GM23248 (cell line): ENCODE results near the gene IGFN1. TPM values are rescaled to one million over a fixed set of nuclear protein-coding genes. Genes with fewer than 3 reads are reported as not detected.

Experiments used
- DNase-seq: peaks from one replicate; pipeline ENCODE4 v3.0.0-alpha.2; 2015
- H2AFZ ChIP-seq: fragments of 200-600 bp; sonication (generic); 2 replicates; pipeline ENCODE4 v1.6.1; 2016; ENCODE audit warnings: antibody characterized with exemption
- H3F3A ChIP-seq: fragments of 200-600 bp; sonication (generic); 2 replicates; pipeline ENCODE4 v1.6.1; 2016; ENCODE audit warnings: mild to moderate bottlenecking, antibody characterized with exemption, mixed run types; ENCODE audit not compliant: insufficient read depth
- H3K27ac ChIP-seq: fragments of 200-600 bp; sonication (generic); 2 replicates; pipeline ENCODE4 v1.5.1; 2016; ENCODE audit warnings: mild to moderate bottlenecking
- H3K27me3 ChIP-seq: fragments of 200-600 bp; sonication (generic); replicated peaks from 2 replicates; pipeline ENCODE4 v1.6.1; 2016; ENCODE audit warnings: mild to moderate bottlenecking; ENCODE audit not compliant: insufficient read depth
- H3K36me3 ChIP-seq: fragments of 200-600 bp; sonication (generic); 2 replicates; pipeline ENCODE4 v1.6.1; 2016; ENCODE audit warnings: low read depth, mild to moderate bottlenecking
- H3K4me1 ChIP-seq: fragments of 200-600 bp; sonication (generic); 2 replicates; pipeline ENCODE4 v1.6.1; 2016; ENCODE audit warnings: mild to moderate bottlenecking; ENCODE audit not compliant: insufficient read depth
- H3K4me2 ChIP-seq: fragments of 200-600 bp; sonication (generic); one replicate; pipeline ENCODE4 v1.6.1; 2016; ENCODE audit warnings: mild to moderate bottlenecking; ENCODE audit not compliant: unreplicated experiment
- H3K4me3 ChIP-seq: fragments of 200-600 bp; sonication (generic); 2 replicates; pipeline ENCODE4 v1.5.1; 2016; ENCODE audit warnings: mild to moderate bottlenecking
- H3K79me2 ChIP-seq: fragments of 200-600 bp; sonication (generic); 2 replicates; pipeline ENCODE4 v1.6.1; 2016; ENCODE audit warnings: mild to moderate bottlenecking; ENCODE audit not compliant: insufficient read depth
- H3K9ac ChIP-seq: fragments of 200-600 bp; sonication (generic); 2 replicates; pipeline ENCODE4 v1.6.1; 2016; ENCODE audit warnings: mild to moderate bottlenecking
- H3K9me2 ChIP-seq: fragments of 200-600 bp; sonication (generic); 2 replicates; pipeline ENCODE4 v1.6.1; 2016; ENCODE audit warnings: mixed run types, mild to moderate bottlenecking, moderate library complexity; ENCODE audit not compliant: insufficient read depth
- H3K9me3 ChIP-seq: fragments of 200-600 bp; sonication (generic); one replicate; pipeline ENCODE4 v1.6.1; 2017; ENCODE audit warnings: low read depth
- H4K20me1 ChIP-seq: fragments of 200-600 bp; sonication (generic); 2 replicates; pipeline ENCODE4 v1.6.0; 2016; ENCODE audit not compliant: insufficient read depth
- EZH2 ChIP-seq: fragments of 200-600 bp; sonication (generic); IDR thresholded peaks from 2 replicates; pipeline ENCODE4 v1.6.1; 2018; ENCODE audit warnings: antibody characterized with exemption, mild to moderate bottlenecking; ENCODE audit not compliant: insufficient read depth, poor library complexity, severe bottlenecking
- EZH2phosphoT487 ChIP-seq: fragments of 200-600 bp; sonication (generic); IDR thresholded peaks from 2 replicates; pipeline ENCODE4 v1.6.1; 2018; ENCODE audit warnings: antibody characterized with exemption, moderate library complexity, mild to moderate bottlenecking, low read depth; ENCODE audit not compliant: insufficient read depth
- WGBS, 2 experiments: methylation state at CpG; one replicate each; pipeline ENCODE4 v1.1.6; 2015 to 2017; ENCODE audit warnings: low lambda C conversion rate in 2 of 2, low coverage in 1 of 2; ENCODE audit errors: missing lambda C conversion rate in 2 of 2; 5-methylcytosine and 5-hydroxymethylcytosine counted together
- in situ Hi-C: fragments of 300-500 bp; cut with MboI; formaldehyde crosslinking; loops from 2 replicates; pipeline ENCODE4 v1.15.0; 2020
- polyA plus RNA-seq: library from polyadenylated mRNA; unstranded; fragments of >200 nt; fragmentation: Nextera tagmentation; extraction: Ambion mirVana; gene quantifications from 2 replicates; pipeline ENCODE4 v1.2.1, GENCODE V29; 2016
- total RNA-seq: library from RNA; depleted of rRNA; stranded (reverse); fragments of >200 nt; shearing (Covaris generic); gene quantifications from 2 replicates; pipeline ENCODE4 v1.2.3, GENCODE V29; 2014; rRNA removed

Gene IGFN1
- total and polyA plus RNA-seq, 2 experiments from 2014 or later: not detected

- no peak for DNase-seq
Observed at GRCh38 chr1:201272799-201273198, 82.2 kb downstream of the IGFN1 start.

GRCh38 chr1:201274616-201275252 is 84.1 kb downstream of the IGFN1 start:
- H4K20me1 ChIP-seq: no peaks in the 10 kb centered on the region
- in situ Hi-C loops: no loop called here
- H3K9me3 ChIP-seq: no peaks in the 10 kb centered on the region
- 93% methylated on average over 12 of the region's 12 CpGs for whole genome bisulfite sequencing, 2 experiments
- TF ChIP-seq EZH2: no peak
- no peak for TF ChIP-seq EZH2phosphoT487
- H3K27me3 ChIP-seq: no peaks in the 10 kb centered on the region
- H3K4me1 ChIP-seq: peaks cover 21% of the 10 kb centered on the region
- peaks cover 15% of the 10 kb centered on the region; the same call in 1 of the 2 replicates for H3F3A ChIP-seq
- no peaks in the 10 kb centered on the region for H3K36me3 ChIP-seq
- peak; percentile 20 for DNase-seq
- no peaks in the 10 kb centered on the region for H3K9me2 ChIP-seq
- no peaks in the 10 kb centered on the region for H3K79me2 ChIP-seq
- no peak overlapping the region for H2AFZ ChIP-seq
- peak overlapping the region; percentile 59 for H3K27ac ChIP-seq
- no peak overlapping the region for H3K4me3 ChIP-seq
- peak overlapping the region; percentile 52; the same call in 1 of the 2 replicates for H3K9ac ChIP-seq
- H3K4me2 ChIP-seq: no peak overlapping the region

More at GRCh38 chr1:201272799-201273198, 82.2 kb downstream of the IGFN1 start:
- Histone ChIP-seq H3K9ac (no peak overlapping the region), H3K4me3 (no peak overlapping the region), H4K20me1 (no peaks in the 10 kb centered on the region), H3K9me3 (no peaks in the 10 kb centered on the region), H3K27me3 (no peaks in the 10 kb centered on the region), H3F3A (peaks cover 24% of the 10 kb centered on the region), H3K79me2 (no peaks in the 10 kb centered on the region), H2AFZ (no peak overlapping the region), H3K27ac (no peak overlapping the region), H3K36me3 (no peaks in the 10 kb centered on the region), H3K4me2 (no peak overlapping the region), H3K4me1 (peaks cover 28% of the 10 kb centered on the region), H3K9me2 (no peaks in the 10 kb centered on the region)
- WGBS, 2 experiments: 83 to 87% methylated on average over 10 of the region's 10 CpGs
- in situ Hi-C loops: no loop called here
- no peak for TF ChIP-seq EZH2
- TF ChIP-seq EZH2phosphoT487: no peak

GRCh38 chr1:201275253-201275666 is 84.6 kb downstream of the IGFN1 start:
- H3K9me3 ChIP-seq: no peaks in the 10 kb centered on the region
- peak overlapping the region; percentile 68 for H3K9ac ChIP-seq
- TF ChIP-seq EZH2 (no peak), EZH2phosphoT487 (no peak)
- H3K4me1 ChIP-seq: peaks cover 22% of the 10 kb centered on the region
- WGBS, 2 experiments: 30 to 32% methylated on average over 14 to 15 of the region's 15 CpGs
- peaks cover 15% of the 10 kb centered on the region; the same call in 1 of the 2 replicates for H3F3A ChIP-seq
- no peaks in the 10 kb centered on the region for H3K36me3 ChIP-seq
- H3K4me3 ChIP-seq: no peak overlapping the region
- in situ Hi-C loops: no loop called here
- H3K4me2 ChIP-seq: no peak overlapping the region
- peak overlapping the region; percentile 72 for H3K27ac ChIP-seq
- no peak overlapping the region for H2AFZ ChIP-seq
- no peaks in the 10 kb centered on the region for H3K9me2 ChIP-seq
- H4K20me1 ChIP-seq: no peaks in the 10 kb centered on the region
- DNase-seq: peak; percentile 98
- H3K27me3 ChIP-seq: no peaks in the 10 kb centered on the region
- H3K79me2 ChIP-seq: no peaks in the 10 kb centered on the region

GRCh38 chr1:201276891-201277290 is 86.3 kb downstream of the IGFN1 start:
- no peak overlapping the region for H2AFZ ChIP-seq
- no peak overlapping the region for H3K4me3 ChIP-seq
- peaks cover 15% of the 10 kb centered on the region; the same call in 1 of the 2 replicates for H3F3A ChIP-seq
- no peak overlapping the region for H3K9ac ChIP-seq
- H3K4me2 ChIP-seq: no peak overlapping the region
- in situ Hi-C loops: no loop called here
- H3K27me3 ChIP-seq: no peaks in the 10 kb centered on the region
- TF ChIP-seq EZH2phosphoT487: no peak
- TF ChIP-seq EZH2: no peak
- no peaks in the 10 kb centered on the region for H3K9me3 ChIP-seq
- 88 to 97% methylated on average over 5 to 6 of the region's 6 CpGs for WGBS, 2 experiments
- H3K9me2 ChIP-seq: no peaks in the 10 kb centered on the region
- H3K36me3 ChIP-seq: no peaks in the 10 kb centered on the region
- no peaks in the 10 kb centered on the region for H4K20me1 ChIP-seq
- DNase-seq: no peak
- H3K4me1 ChIP-seq: peaks cover 22% of the 10 kb centered on the region
- H3K79me2 ChIP-seq: no peaks in the 10 kb centered on the region
- no peak overlapping the region for H3K27ac ChIP-seq

GRCh38 chr1:201277441-201277840 is 86.8 kb downstream of the IGFN1 start:
- Histone ChIP-seq H3K9me3 (no peaks in the 10 kb centered on the region), H3K79me2 (no peaks in the 10 kb centered on the region), H3F3A (peaks cover 15% of the 10 kb centered on the region; the same call in 1 of the 2 replicates), H3K4me2 (no peak overlapping the region), H3K9me2 (no peaks in the 10 kb centered on the region), H3K4me1 (peaks cover 22% of the 10 kb centered on the region), H3K27ac (no peak overlapping the region), H3K9ac (no peak overlapping the region), H3K27me3 (no peaks in the 10 kb centered on the region), H2AFZ (no peak overlapping the region), H4K20me1 (no peaks in the 10 kb centered on the region), H3K36me3 (no peaks in the 10 kb centered on the region), H3K4me3 (no peak overlapping the region)
- no peak for DNase-seq
- in situ Hi-C loops: no loop called here
- 82 to 96% methylated on average over 3 to 4 of the region's 4 CpGs for WGBS, 2 experiments
- no peak for TF ChIP-seq EZH2
- no peak for TF ChIP-seq EZH2phosphoT487

Other genes with a start within 250 kb of the IGFN1 start
- gene KIF21B, start 167.1 kb upstream of the IGFN1 start, total RNA-seq: under 0.01 TPM in 1 of 2 replicates, not detected in the other
- gene KIF21B, start 167.1 kb upstream of the IGFN1 start, polyA plus RNA-seq: 0.03 and 0.04 TPM in 2 replicates
- gene CACNA1S, start 78.4 kb upstream of the IGFN1 start, total RNA-seq: not detected in 2 replicates
- not detected in 2 replicates for gene CACNA1S, start 78.4 kb upstream of the IGFN1 start, polyA plus RNA-seq
- gene ASCL5, start 63.6 kb upstream of the IGFN1 start, total RNA-seq: not detected in 2 replicates
- gene ASCL5, start 63.6 kb upstream of the IGFN1 start, polyA plus RNA-seq: not detected in 2 replicates
- 77.9 and 81.0 TPM in 2 replicates for gene TMEM9, start 36.4 kb upstream of the IGFN1 start, total RNA-seq
- gene TMEM9, start 36.4 kb upstream of the IGFN1 start, polyA plus RNA-seq: 70.3 and 76.8 TPM in 2 replicates
- gene PKP1, start 92.7 kb downstream of the IGFN1 start, total RNA-seq: 0.13 and 0.43 TPM in 2 replicates
- gene PKP1, start 92.7 kb downstream of the IGFN1 start, polyA plus RNA-seq: 0.06 and 0.15 TPM in 2 replicates
- not detected in 2 replicates for gene TNNT2, start 186.9 kb downstream of the IGFN1 start, total RNA-seq
- gene TNNT2, start 186.9 kb downstream of the IGFN1 start, polyA plus RNA-seq: 1.7 TPM in 1 of 2 replicates, not detected in the other
- gene LAD1, start 208.5 kb downstream of the IGFN1 start, total RNA-seq: not detected in 2 replicates
- gene LAD1, start 208.5 kb downstream of the IGFN1 start, polyA plus RNA-seq: not detected in 2 replicates
- gene TNNI1, start 230.9 kb downstream of the IGFN1 start, total RNA-seq: not detected in 2 replicates
- 0.20 and 2.0 TPM in 2 replicates for gene TNNI1, start 230.9 kb downstream of the IGFN1 start, polyA plus RNA-seq